ENCODE data around the gene MORC1.
A peak's percentile ranks its signal among the peaks of the same experiment; 100 is the strongest.

Gene MORC1

GRCh38 chr3:109066864-109067263, 51.1 kb downstream of the MORC1 start:
- Histone ChIP-seq H3K27ac (no peak overlapping the region), H3K27me3 (ENCODE audit: insufficient read depth, low read depth, severe bottlenecking) (no peaks in the 10 kb centered on the region), H3K4me3 (ENCODE audit: low read depth, low read length) (no peak overlapping the region), H3K36me3 (no peaks in the 10 kb centered on the region), H3K9me3 (ENCODE audit: severe bottlenecking) (no peaks in the 10 kb centered on the region)
- no peak for TF ChIP-seq CTCF (IDR thresholded peaks at IDR 0.05; ENCODE audit: low read depth, low read length)
- no peak for DNase-seq

- no peak for DNase-seq
Observed at GRCh38 chr3:109059264-109059663, 58.7 kb downstream of the MORC1 start.

GRCh38 chr3:109057616-109058015, 60.3 kb downstream of the MORC1 start:
- Histone ChIP-seq H3K36me3 (no peaks in the 10 kb centered on the region), H3K27me3 (ENCODE audit: insufficient read depth, low read depth, severe bottlenecking) (no peaks in the 10 kb centered on the region), H3K9me3 (ENCODE audit: severe bottlenecking) (no peaks in the 10 kb centered on the region), H3K4me3 (ENCODE audit: low read depth, low read length) (no peak overlapping the region), H3K27ac (no peak overlapping the region)
- DNase-seq: no peak
- no peak for TF ChIP-seq CTCF (IDR thresholded peaks at IDR 0.05; ENCODE audit: low read depth, low read length)

More at GRCh38 chr3:109059264-109059663, 58.7 kb downstream of the MORC1 start:
- Histone ChIP-seq H3K9me3 (ENCODE audit: severe bottlenecking) (no peaks in the 10 kb centered on the region), H3K27me3 (ENCODE audit: insufficient read depth, low read depth, severe bottlenecking) (no peaks in the 10 kb centered on the region), H3K27ac (no peak overlapping the region), H3K4me3 (ENCODE audit: low read depth, low read length) (no peak overlapping the region), H3K36me3 (no peaks in the 10 kb centered on the region)
- no peak for TF ChIP-seq CTCF (IDR thresholded peaks at IDR 0.05; ENCODE audit: low read depth, low read length)

GRCh38 chr3:109057056-109057455, 60.9 kb downstream of the MORC1 start:
- TF ChIP-seq CTCF (IDR thresholded peaks at IDR 0.05; ENCODE audit: low read depth, low read length): no peak
- no peaks in the 10 kb centered on the region for H3K36me3 ChIP-seq

GRCh38 chr3:109050591-109051167, 67.3 kb downstream of the MORC1 start:
- H3K36me3 ChIP-seq: no peaks in the 10 kb centered on the region

More at GRCh38 chr3:109057056-109057455, 60.9 kb downstream of the MORC1 start:
- H3K27me3 ChIP-seq (ENCODE audit: insufficient read depth, low read depth, severe bottlenecking): no peaks in the 10 kb centered on the region
- H3K27ac ChIP-seq: no peak overlapping the region
- no peaks in the 10 kb centered on the region for H3K9me3 ChIP-seq (ENCODE audit: severe bottlenecking)
- H3K4me3 ChIP-seq (ENCODE audit: low read depth, low read length): no peak overlapping the region
- DNase-seq: no peak

More at GRCh38 chr3:109050591-109051167, 67.3 kb downstream of the MORC1 start:
- TF ChIP-seq CTCF (IDR thresholded peaks at IDR 0.05; ENCODE audit: low read depth, low read length): peak; percentile 61
- peak; percentile 34 for DNase-seq
- no peak overlapping the region for H3K4me3 ChIP-seq (ENCODE audit: low read depth, low read length)
- no peaks in the 10 kb centered on the region for H3K9me3 ChIP-seq (ENCODE audit: severe bottlenecking)
- no peak overlapping the region for H3K27ac ChIP-seq
- H3K27me3 ChIP-seq (ENCODE audit: insufficient read depth, low read depth, severe bottlenecking): no peaks in the 10 kb centered on the region

Measured in WERI-Rb-1 (cell line).